NOMO-1 treated with dmso at 0.1 percent for 144 hours (cell line): ENCODE results near the gene SLC9C2.
"Not testable (repeated sequence)": the region's sequence is repeated elsewhere in the genome, so short reads cannot be mapped to it uniquely, and the experiment has no call there.

ENCODE experiments used
- DNase-seq: peaks from one replicate; lab custom pipeline; 2025; ENCODE audit not compliant: unreplicated experiment; lab: John Stamatoyannopoulos, UW

The SLC9C2 gene

GRCh38 chr1:173529106-173529505, 73.8 kb downstream of the SLC9C2 start:
- DNase-seq, result no peak

- no peak for DNase-seq
Observed at GRCh38 chr1:173527151-173527826, 75.6 kb downstream of the SLC9C2 start.

DNA sequence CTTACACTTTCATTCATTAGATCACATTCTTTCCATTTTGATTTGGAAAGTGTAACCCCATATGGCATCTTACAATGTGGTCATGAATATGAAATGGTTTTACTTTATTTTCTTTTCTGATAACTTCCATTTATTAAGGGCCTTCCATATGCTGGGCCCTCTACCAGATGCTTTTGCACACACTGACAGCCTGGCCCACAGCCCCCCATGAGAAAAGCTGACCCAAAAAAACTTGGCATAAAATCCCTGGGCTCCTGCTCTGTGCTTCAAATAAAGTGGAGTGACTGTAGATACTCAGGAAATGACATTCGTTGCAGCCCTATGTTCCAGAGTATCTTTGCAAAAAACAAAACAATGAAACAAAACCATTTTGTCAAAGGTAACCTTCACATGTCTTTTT, 76.9 kb downstream of the SLC9C2 start:
- DNase-seq, result no peak

DNA sequence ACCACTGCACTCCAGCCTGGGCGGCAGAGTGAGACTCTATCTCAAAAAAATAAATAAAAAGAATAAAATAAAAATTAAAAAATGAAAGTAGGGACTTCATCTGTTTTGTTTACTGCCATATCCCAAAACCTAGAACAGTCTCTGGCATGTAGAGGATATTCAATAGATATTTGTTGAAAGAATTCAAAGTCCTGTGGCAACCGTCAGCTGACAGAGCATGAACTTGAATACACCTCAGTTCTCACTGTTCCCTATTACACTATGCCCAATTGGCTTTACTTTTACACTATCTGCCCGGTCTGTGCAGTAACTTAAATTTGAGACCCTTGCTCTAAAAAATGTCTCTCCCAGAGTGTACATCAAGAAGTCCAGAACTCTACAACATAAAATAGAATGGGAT, 79.5 kb downstream of the SLC9C2 start:
- no peak for DNase-seq

DNA sequence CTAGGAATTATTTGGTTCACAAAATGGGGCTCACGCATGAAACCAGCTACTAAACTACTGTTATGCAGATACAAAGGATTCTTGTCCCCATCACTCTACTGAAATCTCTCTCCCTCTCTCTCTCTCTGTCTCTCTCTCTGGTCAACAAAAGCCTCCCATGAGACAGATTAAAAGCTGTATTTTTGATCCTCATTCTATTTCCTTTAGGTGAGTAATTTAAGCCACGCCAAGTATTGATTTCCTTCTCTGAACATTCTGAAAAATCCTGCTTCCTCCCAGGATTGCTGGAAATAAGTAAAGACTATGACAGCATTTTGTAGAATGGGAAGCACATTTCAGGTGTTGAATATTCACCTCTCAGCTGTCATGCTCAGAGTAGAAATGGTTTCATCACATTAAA, 82.1 kb downstream of the SLC9C2 start:
- DNase-seq, result no peak

DNA sequence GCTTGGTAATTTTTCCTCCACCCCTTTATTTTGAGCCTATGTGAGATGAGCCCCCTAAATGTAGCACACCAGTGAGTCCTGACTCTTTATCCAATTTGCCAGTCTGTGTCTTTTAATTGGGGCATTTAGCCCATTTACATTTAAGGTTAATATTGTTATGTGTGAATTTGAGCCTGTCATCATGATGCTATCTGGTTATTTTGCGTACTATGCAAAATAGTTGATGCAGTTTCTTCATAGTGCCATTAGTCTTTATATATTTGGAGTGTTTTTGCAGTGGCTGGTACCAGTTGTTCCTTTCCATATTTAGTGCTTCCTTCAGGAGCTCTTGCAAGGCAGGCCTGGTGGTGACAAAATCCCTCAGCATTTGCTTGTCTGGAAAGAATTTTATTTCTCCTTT, 88.4 kb downstream of the SLC9C2 start:
- DNase-seq, result not testable (repeated sequence)

GRCh38 chr1:173509797-173510196, 93.1 kb downstream of the SLC9C2 start:
- DNase-seq, result no peak

- no peak for DNase-seq
Observed at GRCh38 chr1:173508541-173508940, 94.3 kb downstream of the SLC9C2 start.

DNA sequence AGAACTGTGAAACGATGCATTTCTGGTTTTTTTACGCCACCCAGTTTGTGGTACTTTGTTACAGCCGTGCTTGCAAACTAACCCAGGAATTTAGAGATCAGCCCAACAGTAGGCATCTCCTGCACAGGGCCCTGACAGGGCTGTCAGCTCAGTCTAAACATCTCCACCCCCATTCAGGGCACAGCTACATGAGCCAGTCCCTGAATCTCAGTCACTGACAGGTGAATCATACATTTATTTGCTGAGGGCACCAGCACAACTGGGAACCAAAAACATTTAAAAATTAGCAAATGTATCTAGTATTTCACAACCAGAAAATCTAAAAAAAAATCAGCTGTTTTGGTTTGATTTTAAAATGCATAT, 95.0 kb downstream of the SLC9C2 start:
- no peak for DNase-seq

GRCh38 chr1:173507205-173507846, 95.5 kb downstream of the SLC9C2 start:
- no peak for DNase-seq

- no peak for DNase-seq
Observed at GRCh38 chr1:173506437-173506836, 96.4 kb downstream of the SLC9C2 start.

DNA sequence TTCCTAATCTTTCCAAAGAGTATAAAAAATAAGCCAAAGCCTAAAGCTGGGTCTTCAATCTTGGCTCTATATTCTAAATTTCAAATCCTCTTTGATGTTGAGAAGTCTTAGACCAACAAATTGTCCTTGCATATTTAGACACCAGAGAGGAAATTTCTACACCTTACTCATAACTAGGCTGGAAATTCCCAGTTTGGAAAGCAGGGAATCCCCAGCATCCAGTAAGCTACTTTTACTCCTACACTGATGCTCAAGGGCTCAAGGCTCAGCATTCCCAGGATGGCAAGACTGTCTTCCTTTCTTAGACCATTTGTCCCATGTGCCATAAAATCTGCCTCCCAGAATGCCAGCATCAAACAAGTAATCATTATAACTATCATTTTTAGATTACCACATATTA, 97.5 kb downstream of the SLC9C2 start:
- no peak for DNase-seq

GRCh38 chr1:173504268-173504667, 98.6 kb downstream of the SLC9C2 start:
- DNase-seq, result no peak

DNA sequence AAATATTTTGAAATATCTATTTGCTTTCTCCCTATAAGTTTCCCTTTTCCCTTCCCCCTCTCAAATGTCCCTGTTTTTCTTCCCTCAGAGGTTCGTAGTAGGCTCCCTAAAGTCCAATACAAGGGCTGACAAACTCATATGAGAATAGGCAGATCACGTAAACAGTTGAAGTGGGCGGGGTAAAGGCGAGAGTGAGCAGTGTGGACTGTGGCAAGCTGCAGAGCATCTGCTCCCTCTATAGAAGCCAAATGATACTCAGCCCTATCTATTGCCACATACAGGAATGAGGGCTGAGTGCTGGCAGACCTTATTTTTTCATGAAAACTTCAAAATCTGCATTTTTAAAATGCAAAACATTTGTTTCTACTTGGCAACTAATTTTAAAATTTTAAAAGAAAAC, 99.5 kb downstream of the SLC9C2 start:
- DNase-seq, result no peak

DNA sequence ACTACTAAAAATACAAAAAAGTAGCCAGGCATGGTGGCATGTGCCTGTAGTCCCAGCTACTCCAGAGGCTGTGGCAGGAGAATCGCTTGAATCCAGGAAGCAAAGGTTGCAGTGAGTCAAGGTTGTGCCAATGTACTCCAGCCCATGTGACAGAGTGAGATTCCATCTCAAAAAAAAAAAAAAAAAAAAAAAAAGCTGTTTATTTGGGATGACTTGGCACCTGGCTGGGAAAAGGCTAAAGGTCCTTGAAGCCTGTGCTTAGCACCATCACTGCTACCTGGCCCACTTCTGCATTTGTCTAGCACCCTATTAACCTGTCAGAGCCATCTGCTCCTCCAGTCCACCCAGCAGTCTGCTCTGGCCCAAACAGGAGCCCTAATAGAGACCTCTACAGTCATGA, 100.8 kb downstream of the SLC9C2 start:
- DNase-seq, result no peak

GRCh38 chr1:173499729-173500128, 103.1 kb downstream of the SLC9C2 start:
- no peak for DNase-seq

- DNase-seq, result no peak
Observed at GRCh38 chr1:173496757-173497320, 106.0 kb downstream of the SLC9C2 start.

DNA sequence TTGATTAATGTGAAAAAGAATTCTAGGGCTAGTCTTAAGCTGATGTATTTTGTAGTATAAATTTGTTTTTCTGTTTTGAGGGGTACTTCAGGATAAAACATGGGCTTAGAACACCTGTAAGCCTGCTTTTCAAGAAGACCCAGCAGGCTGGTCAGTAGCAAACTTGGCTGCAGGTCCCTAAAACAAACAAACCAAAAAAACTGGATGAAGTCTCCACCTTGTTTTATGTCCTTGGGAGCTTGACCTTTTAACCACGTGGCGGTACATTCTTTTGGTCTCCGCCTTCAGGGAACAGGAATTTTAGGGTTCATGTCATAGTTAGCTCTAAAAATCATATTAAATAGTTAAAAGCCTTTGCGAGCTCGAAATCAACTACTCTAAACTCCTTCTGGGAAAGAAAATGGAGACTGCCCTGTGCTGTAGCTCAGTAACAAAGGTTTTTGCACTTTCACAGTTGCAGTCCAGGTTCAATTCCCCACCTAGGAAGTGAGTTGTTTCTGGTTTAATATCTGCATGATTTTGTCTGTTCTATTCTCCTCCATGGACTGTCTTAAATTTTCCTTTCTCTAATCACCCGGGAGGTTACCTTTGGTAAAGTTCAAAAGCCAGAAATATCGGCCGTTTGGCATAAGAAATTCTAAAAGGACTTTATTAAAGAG, 107.1 kb downstream of the SLC9C2 start:
- DNase-seq, result no peak

- not testable (repeated sequence) for DNase-seq
Observed at GRCh38 chr1:173493125-173493524, 109.7 kb downstream of the SLC9C2 start.

DNA sequence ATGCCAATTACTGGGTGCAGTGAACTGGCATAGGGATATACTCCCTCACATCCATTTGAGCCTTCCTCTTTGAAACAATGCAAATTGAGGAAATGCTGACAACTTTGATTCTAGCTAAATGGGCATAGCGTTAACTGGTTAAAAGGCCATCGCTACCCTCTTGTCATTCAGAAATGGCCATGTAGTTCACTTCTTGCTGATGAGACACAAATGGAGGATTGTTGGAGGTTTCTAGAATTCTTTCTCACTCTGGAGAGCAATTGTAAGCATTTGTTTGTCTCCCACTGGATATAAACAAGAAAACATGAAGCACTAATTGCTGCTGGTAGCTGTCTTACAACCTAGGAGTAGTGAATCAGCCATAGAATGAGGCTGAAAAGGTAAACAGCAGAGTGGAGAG, 111.4 kb downstream of the SLC9C2 start:
- no peak for DNase-seq

- no peak for DNase-seq
Observed at GRCh38 chr1:173489929-173490328, 112.9 kb downstream of the SLC9C2 start.

- DNase-seq, result no peak
Observed at GRCh38 chr1:173489149-173489600, 113.7 kb downstream of the SLC9C2 start.
